ENCODE data around the gene ITGB3. TPM values are rescaled to one million over a fixed set of nuclear protein-coding genes. Genes with fewer than 3 reads are reported as not detected.
"Not testable (repeated sequence)": the region's sequence is repeated elsewhere in the genome, so short reads cannot be mapped to it uniquely, and the experiment has no call there.

The ITGB3 gene
- total RNA-seq, 2 donors from 2014 or later = 2.0 to 2.1 TPM

DNA sequence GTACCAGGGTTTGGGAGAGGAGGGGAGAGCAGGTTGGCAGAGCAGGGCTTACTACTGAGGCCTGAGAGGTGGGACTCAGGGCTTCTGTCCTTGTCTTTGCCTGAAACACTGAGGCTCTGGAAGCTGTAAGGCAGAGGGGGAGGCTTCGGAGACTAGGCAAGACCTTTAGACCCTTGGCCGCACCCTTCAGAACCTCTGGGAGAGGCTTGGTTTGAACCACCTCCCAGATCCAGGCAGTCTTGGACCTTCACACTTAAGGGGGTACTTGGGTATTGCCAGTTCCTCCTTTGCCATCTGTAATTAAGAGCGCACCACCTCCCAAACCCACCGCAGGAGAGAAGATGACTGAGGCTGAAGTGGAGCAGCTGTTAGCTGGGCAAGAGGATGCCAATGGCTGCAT lies 31.6 kb upstream of the ITGB3 start:
- H3K4me1 ChIP-seq = peaks cover 24% of the 10 kb centered on the region

GRCh38 chr17:47223007-47223406 lies 30.6 kb upstream of the ITGB3 start:
- Histone ChIP-seq H3K4me1 (peaks cover 24% of the 10 kb centered on the region), H3K27me3 (no peaks in the 10 kb centered on the region), H3K36me3 (replicated peaks in 1 of 2; ENCODE audit: insufficient read depth in 1 of 2, low read depth in 2 of 2) (no peaks in the 10 kb centered on the region), H3K27ac (no peak overlapping the region), H3K4me3 (no peak overlapping the region), H3K9me3 (no peaks in the 10 kb centered on the region)
- TF ChIP-seq, protein P1, sequence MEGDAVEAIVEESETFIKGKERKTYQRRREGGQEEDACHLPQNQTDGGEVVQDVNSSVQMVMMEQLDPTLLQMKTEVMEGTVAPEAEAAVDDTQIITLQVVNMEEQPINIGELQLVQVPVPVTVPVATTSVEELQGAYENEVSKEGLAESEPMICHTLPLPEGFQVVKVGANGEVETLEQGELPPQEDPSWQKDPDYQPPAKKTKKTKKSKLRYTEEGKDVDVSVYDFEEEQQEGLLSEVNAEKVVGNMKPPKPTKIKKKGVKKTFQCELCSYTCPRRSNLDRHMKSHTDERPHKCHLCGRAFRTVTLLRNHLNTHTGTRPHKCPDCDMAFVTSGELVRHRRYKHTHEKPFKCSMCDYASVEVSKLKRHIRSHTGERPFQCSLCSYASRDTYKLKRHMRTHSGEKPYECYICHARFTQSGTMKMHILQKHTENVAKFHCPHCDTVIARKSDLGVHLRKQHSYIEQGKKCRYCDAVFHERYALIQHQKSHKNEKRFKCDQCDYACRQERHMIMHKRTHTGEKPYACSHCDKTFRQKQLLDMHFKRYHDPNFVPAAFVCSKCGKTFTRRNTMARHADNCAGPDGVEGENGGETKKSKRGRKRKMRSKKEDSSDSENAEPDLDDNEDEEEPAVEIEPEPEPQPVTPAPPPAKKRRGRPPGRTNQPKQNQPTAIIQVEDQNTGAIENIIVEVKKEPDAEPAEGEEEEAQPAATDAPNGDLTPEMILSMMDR (IDR thresholded peaks at IDR 0.05) = no peak
- no peak for TF ChIP-seq POLR2A (IDR thresholded peaks at IDR 0.05)
- intact Hi-C loops (cut with DNase I) = loop anchor here (10.0 kb wide), 1 partner anchor 392 kb away; no protein-coding TSS in a partner anchor
- ATAC-seq = no peak
- DNase-seq = no peak
- WGBS, 2 donors = 82 to 85% methylated on average over 3 of the region's 3 CpGs

More for the DNA sequence above, 31.6 kb upstream of the ITGB3 start:
- no peak for ATAC-seq
- no peaks in the 10 kb centered on the region for H3K36me3 ChIP-seq (replicated peaks in 1 of 2; ENCODE audit: insufficient read depth in 1 of 2, low read depth in 2 of 2)
- no peak overlapping the region for H3K4me3 ChIP-seq
- H3K27ac ChIP-seq = no peak overlapping the region
- TF ChIP-seq POLR2A (IDR thresholded peaks at IDR 0.05) = no peak
- TF ChIP-seq, protein P1 (IDR thresholded peaks at IDR 0.05) = no peak
- no peaks in the 10 kb centered on the region for H3K27me3 ChIP-seq
- intact Hi-C loops (cut with DNase I) = loop anchor here (10.0 kb wide), 1 partner anchor 393 kb away; no protein-coding TSS in a partner anchor
- 67 to 89% methylated on average over 1 to 4 of the region's 4 CpGs for WGBS, 2 donors
- no peaks in the 10 kb centered on the region for H3K9me3 ChIP-seq
- no peak for DNase-seq

DNA sequence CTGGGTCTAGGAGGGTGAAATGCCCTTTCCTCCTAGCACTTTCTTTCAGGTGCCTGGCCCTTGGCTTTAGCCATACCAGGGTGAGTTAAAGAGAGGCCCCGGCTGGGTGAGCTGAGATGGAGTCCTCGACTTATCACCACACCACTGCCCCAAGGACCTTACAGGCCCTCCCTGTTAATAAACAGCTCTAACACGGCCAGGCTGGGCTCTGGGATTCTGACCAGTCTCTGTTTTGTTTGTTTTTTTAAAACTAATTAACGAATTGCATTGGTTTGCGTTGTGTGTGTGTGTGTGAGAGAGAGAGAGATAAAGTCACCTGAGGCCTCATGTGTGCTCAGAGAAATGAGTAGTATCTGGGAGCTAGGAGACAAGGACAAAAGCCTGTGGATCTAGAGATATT lies 30.2 kb upstream of the ITGB3 start:
- intact Hi-C loops (cut with DNase I) = loop anchor here (10.0 kb wide), 1 partner anchor 391 kb away; no protein-coding TSS in a partner anchor
- peaks cover 24% of the 10 kb centered on the region for H3K4me1 ChIP-seq
- no peaks in the 10 kb centered on the region for H3K36me3 ChIP-seq (replicated peaks in 1 of 2; ENCODE audit: insufficient read depth in 1 of 2, low read depth in 2 of 2)
- H3K27ac ChIP-seq = no peak overlapping the region
- TF ChIP-seq, protein P1 (IDR thresholded peaks at IDR 0.05) = no peak
- TF ChIP-seq POLR2A (IDR thresholded peaks at IDR 0.05) = no peak
- no peaks in the 10 kb centered on the region for H3K27me3 ChIP-seq
- DNase-seq (no peak), ATAC-seq (no peak)
- H3K4me3 ChIP-seq = no peak overlapping the region
- 42 to 43% methylated on average over 5 of the region's 5 CpGs for WGBS, 2 donors
- H3K9me3 ChIP-seq = no peaks in the 10 kb centered on the region

DNA sequence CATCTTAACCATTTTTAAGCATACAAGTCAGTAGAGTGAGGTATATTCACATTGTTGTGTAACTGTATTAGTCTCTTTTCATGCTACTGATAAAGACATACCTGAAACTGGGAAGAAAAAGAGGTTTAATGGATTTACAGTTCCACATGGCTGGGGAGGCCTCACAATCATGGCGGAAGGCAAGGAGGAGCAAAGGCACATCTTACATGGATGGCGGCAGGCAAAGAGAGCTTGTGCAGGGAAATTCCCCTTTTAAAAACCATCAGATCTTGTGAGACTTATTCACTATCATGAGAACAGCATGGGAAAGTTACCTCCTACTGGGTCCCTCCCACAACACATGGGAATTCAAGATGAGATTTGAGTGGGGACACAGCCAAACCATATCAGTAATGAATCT lies 29.6 kb upstream of the ITGB3 start:
- not testable (repeated sequence) for H3K27ac ChIP-seq; DNase-seq; H3K27me3 ChIP-seq; H3K9me3 ChIP-seq; H3K4me3 ChIP-seq; H3K36me3 ChIP-seq (replicated peaks in 1 of 2; ENCODE audit: insufficient read depth in 1 of 2, low read depth in 2 of 2); ATAC-seq
- 100% methylated on average over 2 of the region's 2 CpGs for WGBS, 2 donors
- intact Hi-C loops (cut with DNase I) = loop anchor here (10.0 kb wide), 1 partner anchor 391 kb away; no protein-coding TSS in a partner anchor
- peaks cover 24% of the 10 kb centered on the region for H3K4me1 ChIP-seq

DNA sequence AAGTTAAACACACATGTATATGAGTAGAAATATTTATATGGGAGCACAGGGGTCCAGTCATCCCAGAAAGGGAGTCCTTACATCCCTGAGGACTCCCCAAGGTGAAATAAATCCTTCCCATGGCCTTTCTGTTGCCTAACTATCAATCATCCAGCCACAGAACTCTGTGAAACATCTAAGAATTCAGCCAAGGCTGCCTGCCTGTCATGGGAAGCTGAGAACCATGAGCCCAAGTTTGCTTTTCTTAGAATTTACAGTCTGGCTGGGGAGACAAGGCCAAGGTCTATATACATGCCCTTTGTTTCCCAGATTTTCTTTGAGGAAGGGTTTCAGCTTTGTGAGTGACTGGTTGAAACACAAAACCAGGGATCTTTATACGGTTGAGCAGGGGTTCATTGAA lies 28.7 kb upstream of the ITGB3 start:
- Histone ChIP-seq H3K9me3 (no peaks in the 10 kb centered on the region), H3K27ac (peak overlapping the region in 3 of 4 donors; percentile 33 to 52 (median 40)), H3K36me3 (replicated peaks in 1 of 2; ENCODE audit: insufficient read depth in 1 of 2, low read depth in 2 of 2) (no peaks in the 10 kb centered on the region), H3K27me3 (no peaks in the 10 kb centered on the region), H3K4me1 (peaks cover 26% of the 10 kb centered on the region), H3K4me3 (no peak overlapping the region)
- WGBS, 2 donors = 72 to 83% methylated on average over 1 of the region's 1 CpG
- intact Hi-C loops (cut with DNase I) = loop anchor here (10.0 kb wide), 1 partner anchor 390 kb away; no protein-coding TSS in a partner anchor
- TF ChIP-seq, protein P1 (IDR thresholded peaks at IDR 0.05) = no peak
- TF ChIP-seq POLR2A (IDR thresholded peaks at IDR 0.05) = no peak
- ATAC-seq (no peak), DNase-seq (no peak)
